Measurements from ENCODE around the gene UPP2. TPM values are rescaled to one million over a fixed set of nuclear protein-coding genes. Genes with fewer than 3 reads are reported as not detected.

Gene UPP2
- polyA plus RNA-seq, 1 donor from 2014 or later = 0.12 TPM

DNA sequence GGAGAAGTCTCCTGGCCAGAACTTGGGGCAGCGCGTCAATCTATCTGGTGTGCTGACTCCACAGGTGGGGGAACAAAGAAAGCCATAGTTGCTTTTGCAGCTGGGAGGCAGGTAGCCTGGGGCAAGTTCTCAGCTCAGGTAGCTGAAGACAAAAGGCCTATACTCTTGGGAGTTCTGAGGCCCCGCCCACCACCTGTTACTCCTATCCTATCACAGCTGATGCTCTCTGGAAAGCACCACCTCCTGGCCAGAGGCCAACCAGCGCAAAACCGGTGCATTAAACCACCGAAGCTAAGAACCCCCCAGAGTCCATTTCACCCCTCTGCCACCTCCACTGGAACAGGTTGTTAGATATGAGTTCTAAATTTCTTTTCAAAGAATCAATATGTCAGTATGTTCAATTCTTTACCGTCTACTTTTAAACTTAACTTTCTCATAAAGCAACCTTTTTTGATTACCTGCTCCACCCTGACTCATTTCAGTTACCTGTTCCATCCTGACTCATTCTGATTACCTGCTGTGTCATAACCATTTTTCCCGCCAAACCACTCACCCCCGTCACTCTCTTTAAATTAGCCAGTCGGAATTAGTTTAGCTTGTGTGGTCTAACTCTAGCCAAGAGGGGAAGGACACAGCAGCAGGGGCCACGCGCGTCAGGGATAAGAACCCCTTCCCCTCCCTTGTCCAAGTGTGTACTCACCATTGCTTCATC lies 43.4 kb downstream of the UPP2 start:
- H3K9me3 ChIP-seq (ENCODE audit: low read length) = no peaks in the 10 kb centered on the region
- no peak overlapping the region for H3K27ac ChIP-seq (ENCODE audit: low read length)
- TF ChIP-seq EZH2 (IDR thresholded peaks at IDR 0.05; ENCODE audit: borderline replicate concordance, insufficient read depth, low read length, poor library complexity, severe bottlenecking) = no peak
- H4K20me1 ChIP-seq (ENCODE audit: insufficient read depth) = no peaks in the 10 kb centered on the region
- H3K79me2 ChIP-seq (replicated peaks; ENCODE audit: insufficient read depth, low read length) = no peaks in the 10 kb centered on the region
- no peaks in the 10 kb centered on the region for H3K9me2 ChIP-seq (ENCODE audit: insufficient read depth, low read length)
- no peak overlapping the region for H3K4me2 ChIP-seq (ENCODE audit: low read length)
- H3F3A ChIP-seq (ENCODE audit: insufficient read depth, low read length, poor library complexity, severe bottlenecking) = no peaks in the 10 kb centered on the region
- H3K4me3 ChIP-seq (ENCODE audit: low read length) = no peak overlapping the region
- H3K36me3 ChIP-seq (ENCODE audit: insufficient read depth, low read length) = no peaks in the 10 kb centered on the region
- H3K27me3 ChIP-seq (ENCODE audit: insufficient read depth, low read depth, low read length) = no peaks in the 10 kb centered on the region
- H2AFZ ChIP-seq (ENCODE audit: low read depth, low read length) = no peak overlapping the region
- H3K9ac ChIP-seq (ENCODE audit: low read length) = no peak overlapping the region

DNA sequence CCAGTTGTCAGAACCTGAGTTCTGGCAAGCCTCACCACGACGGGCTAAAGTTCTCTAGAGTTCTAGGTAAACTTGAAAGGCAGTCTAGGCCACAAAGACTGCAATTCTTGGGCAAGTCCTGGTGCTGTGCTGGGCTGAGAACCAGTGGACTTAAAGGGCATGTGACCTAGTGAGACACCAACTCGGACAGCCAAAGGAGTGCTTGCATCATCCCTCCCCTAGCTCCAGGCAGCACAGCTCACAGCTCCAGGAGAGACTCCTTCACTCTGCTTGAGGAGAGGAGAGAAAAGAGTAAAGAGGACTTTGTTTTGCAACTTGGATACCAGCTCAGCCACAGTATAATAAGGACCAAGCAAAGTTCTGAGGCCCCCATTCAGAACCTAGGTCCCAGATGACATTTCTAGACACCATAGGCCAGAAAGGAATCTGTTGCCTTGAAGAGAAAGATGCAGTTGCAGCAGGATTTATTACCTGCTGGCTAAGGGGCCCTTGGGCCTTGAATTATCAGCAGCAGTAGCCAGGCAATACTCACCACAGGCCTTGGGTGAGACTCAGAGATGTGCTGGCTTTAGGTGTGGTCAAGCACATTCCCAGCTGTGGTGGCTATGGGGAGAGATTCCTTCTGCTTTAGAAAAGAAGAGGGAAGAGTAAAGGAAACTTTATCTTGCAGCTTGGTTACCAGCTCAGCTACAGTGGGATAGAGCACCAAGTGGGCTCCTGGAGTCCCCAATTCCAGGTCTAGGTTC lies 51.8 kb downstream of the UPP2 start:
- Histone ChIP-seq H3K4me2 (ENCODE audit: low read length) (no peak overlapping the region), H3K4me3 (ENCODE audit: low read length) (no peak overlapping the region), H3K27me3 (ENCODE audit: insufficient read depth, low read depth, low read length) (no peaks in the 10 kb centered on the region), H4K20me1 (ENCODE audit: insufficient read depth) (no peaks in the 10 kb centered on the region), H3K27ac (ENCODE audit: low read length) (no peak overlapping the region), H3K79me2 (replicated peaks; ENCODE audit: insufficient read depth, low read length) (no peaks in the 10 kb centered on the region), H3K9me3 (ENCODE audit: low read length) (no peaks in the 10 kb centered on the region), H3K9me2 (ENCODE audit: insufficient read depth, low read length) (no peaks in the 10 kb centered on the region), H3F3A (ENCODE audit: insufficient read depth, low read length, poor library complexity, severe bottlenecking) (no peaks in the 10 kb centered on the region), H3K36me3 (ENCODE audit: insufficient read depth, low read length) (no peaks in the 10 kb centered on the region), H3K9ac (ENCODE audit: low read length) (no peak overlapping the region), H2AFZ (ENCODE audit: low read depth, low read length) (no peak overlapping the region)
- TF ChIP-seq RAD21 (conservative IDR thresholded peaks at IDR 0.05) (no peak), POLR2AphosphoS5 (IDR thresholded peaks at IDR 0.05) (no peak)

DNA sequence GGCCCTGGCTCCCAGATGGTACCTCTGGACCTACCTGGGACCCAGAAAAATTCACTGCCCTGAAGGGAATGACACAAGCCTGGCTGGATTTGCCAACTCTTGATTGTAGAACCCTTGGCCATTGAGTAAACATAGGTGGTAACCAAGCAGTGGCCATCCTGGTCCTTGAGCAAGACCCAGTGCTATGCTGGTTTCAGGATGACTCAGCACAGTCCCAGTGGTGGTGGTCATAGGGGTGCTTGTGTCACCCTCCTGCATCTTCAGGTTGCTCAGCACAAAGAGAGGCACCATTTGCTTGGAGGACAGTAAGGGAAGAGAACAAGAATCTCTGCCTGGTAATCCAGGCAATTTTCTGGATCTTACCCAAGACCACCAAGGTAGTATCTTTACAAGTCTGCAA lies 52.9 kb downstream of the UPP2 start:
- H3K9me2 ChIP-seq (ENCODE audit: insufficient read depth, low read length) = no peaks in the 10 kb centered on the region
- TF ChIP-seq MXI1 (conservative IDR thresholded peaks at IDR 0.05; ENCODE audit: poor library complexity, severe bottlenecking) = no peak
- H3K4me3 ChIP-seq (ENCODE audit: low read length) = no peak overlapping the region
- H3K79me2 ChIP-seq (replicated peaks; ENCODE audit: insufficient read depth, low read length) = no peaks in the 10 kb centered on the region
- no peak overlapping the region for H3K27ac ChIP-seq (ENCODE audit: low read length)
- no peaks in the 10 kb centered on the region for H3K36me3 ChIP-seq (ENCODE audit: insufficient read depth, low read length)
- no peaks in the 10 kb centered on the region for H3K9me3 ChIP-seq (ENCODE audit: low read length)
- H3K4me2 ChIP-seq (ENCODE audit: low read length) = no peak overlapping the region
- H3K27me3 ChIP-seq (ENCODE audit: insufficient read depth, low read depth, low read length) = no peaks in the 10 kb centered on the region
- no peaks in the 10 kb centered on the region for H3F3A ChIP-seq (ENCODE audit: insufficient read depth, low read length, poor library complexity, severe bottlenecking)
- no peaks in the 10 kb centered on the region for H4K20me1 ChIP-seq (ENCODE audit: insufficient read depth)
- H2AFZ ChIP-seq (ENCODE audit: low read depth, low read length) = no peak overlapping the region
- no peak overlapping the region for H3K9ac ChIP-seq (ENCODE audit: low read length)

DNA sequence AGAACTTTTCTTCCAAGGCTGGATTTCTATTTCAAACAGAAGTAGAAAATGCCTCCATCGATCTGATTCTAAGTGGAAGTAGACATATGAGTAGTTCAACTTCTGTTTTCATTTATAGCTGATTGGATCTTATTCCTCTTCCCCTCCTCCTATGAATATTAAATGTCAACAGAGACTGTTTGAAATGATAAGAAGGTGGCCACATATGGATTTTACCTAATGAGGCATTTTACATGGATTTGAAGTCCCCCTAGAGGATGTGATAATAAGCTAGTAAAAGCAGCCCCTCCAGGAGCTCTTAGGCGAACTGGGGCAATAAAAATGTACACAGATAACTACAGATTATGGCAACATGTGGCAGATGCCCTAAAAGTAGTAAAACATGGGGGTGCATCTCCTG lies 71.0 kb downstream of the UPP2 start:
- Histone ChIP-seq H3K9ac (ENCODE audit: low read length) (no peak overlapping the region), H3K4me3 (ENCODE audit: low read length) (no peak overlapping the region), H3K36me3 (ENCODE audit: insufficient read depth, low read length) (no peaks in the 10 kb centered on the region), H3K27me3 (ENCODE audit: insufficient read depth, low read depth, low read length) (no peaks in the 10 kb centered on the region), H3F3A (ENCODE audit: insufficient read depth, low read length, poor library complexity, severe bottlenecking) (no peaks in the 10 kb centered on the region), H3K9me3 (ENCODE audit: low read length) (no peaks in the 10 kb centered on the region), H4K20me1 (ENCODE audit: insufficient read depth) (no peaks in the 10 kb centered on the region), H3K27ac (ENCODE audit: low read length) (no peak overlapping the region), H3K9me2 (ENCODE audit: insufficient read depth, low read length) (no peaks in the 10 kb centered on the region), H2AFZ (ENCODE audit: low read depth, low read length) (no peak overlapping the region), H3K79me2 (replicated peaks; ENCODE audit: insufficient read depth, low read length) (no peaks in the 10 kb centered on the region), H3K4me2 (ENCODE audit: low read length) (no peak overlapping the region)
- TF ChIP-seq EP300 (conservative IDR thresholded peaks at IDR 0.05; ENCODE audit: poor library complexity, severe bottlenecking) (no peak), MXI1 (conservative IDR thresholded peaks at IDR 0.05; ENCODE audit: poor library complexity, severe bottlenecking) (no peak), RAD21 (conservative IDR thresholded peaks at IDR 0.05) (no peak), SMC3 (conservative IDR thresholded peaks at IDR 0.05; ENCODE audit: poor library complexity) (no peak), EZH2 (IDR thresholded peaks at IDR 0.05; ENCODE audit: borderline replicate concordance, insufficient read depth, low read length, poor library complexity, severe bottlenecking) (no peak), TAF1 (IDR thresholded peaks at IDR 0.05; ENCODE audit: low read depth) (no peak), POLR2AphosphoS5 (IDR thresholded peaks at IDR 0.05) (no peak)
- TF ChIP-seq, protein P1, sequence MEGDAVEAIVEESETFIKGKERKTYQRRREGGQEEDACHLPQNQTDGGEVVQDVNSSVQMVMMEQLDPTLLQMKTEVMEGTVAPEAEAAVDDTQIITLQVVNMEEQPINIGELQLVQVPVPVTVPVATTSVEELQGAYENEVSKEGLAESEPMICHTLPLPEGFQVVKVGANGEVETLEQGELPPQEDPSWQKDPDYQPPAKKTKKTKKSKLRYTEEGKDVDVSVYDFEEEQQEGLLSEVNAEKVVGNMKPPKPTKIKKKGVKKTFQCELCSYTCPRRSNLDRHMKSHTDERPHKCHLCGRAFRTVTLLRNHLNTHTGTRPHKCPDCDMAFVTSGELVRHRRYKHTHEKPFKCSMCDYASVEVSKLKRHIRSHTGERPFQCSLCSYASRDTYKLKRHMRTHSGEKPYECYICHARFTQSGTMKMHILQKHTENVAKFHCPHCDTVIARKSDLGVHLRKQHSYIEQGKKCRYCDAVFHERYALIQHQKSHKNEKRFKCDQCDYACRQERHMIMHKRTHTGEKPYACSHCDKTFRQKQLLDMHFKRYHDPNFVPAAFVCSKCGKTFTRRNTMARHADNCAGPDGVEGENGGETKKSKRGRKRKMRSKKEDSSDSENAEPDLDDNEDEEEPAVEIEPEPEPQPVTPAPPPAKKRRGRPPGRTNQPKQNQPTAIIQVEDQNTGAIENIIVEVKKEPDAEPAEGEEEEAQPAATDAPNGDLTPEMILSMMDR (IDR thresholded peaks at IDR 0.05; ENCODE audit: poor library complexity, severe bottlenecking) = no peak
- TF ChIP-seq, protein P2, sequence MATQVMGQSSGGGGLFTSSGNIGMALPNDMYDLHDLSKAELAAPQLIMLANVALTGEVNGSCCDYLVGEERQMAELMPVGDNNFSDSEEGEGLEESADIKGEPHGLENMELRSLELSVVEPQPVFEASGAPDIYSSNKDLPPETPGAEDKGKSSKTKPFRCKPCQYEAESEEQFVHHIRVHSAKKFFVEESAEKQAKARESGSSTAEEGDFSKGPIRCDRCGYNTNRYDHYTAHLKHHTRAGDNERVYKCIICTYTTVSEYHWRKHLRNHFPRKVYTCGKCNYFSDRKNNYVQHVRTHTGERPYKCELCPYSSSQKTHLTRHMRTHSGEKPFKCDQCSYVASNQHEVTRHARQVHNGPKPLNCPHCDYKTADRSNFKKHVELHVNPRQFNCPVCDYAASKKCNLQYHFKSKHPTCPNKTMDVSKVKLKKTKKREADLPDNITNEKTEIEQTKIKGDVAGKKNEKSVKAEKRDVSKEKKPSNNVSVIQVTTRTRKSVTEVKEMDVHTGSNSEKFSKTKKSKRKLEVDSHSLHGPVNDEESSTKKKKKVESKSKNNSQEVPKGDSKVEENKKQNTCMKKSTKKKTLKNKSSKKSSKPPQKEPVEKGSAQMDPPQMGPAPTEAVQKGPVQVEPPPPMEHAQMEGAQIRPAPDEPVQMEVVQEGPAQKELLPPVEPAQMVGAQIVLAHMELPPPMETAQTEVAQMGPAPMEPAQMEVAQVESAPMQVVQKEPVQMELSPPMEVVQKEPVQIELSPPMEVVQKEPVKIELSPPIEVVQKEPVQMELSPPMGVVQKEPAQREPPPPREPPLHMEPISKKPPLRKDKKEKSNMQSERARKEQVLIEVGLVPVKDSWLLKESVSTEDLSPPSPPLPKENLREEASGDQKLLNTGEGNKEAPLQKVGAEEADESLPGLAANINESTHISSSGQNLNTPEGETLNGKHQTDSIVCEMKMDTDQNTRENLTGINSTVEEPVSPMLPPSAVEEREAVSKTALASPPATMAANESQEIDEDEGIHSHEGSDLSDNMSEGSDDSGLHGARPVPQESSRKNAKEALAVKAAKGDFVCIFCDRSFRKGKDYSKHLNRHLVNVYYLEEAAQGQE (IDR thresholded peaks at IDR 0.05; ENCODE audit: borderline replicate concordance) = no peak
